ENCODE data around the gene NOVA2.

The NOVA2 gene

GRCh38 chr19:45999653-46000121, 26.0 kb upstream of the NOVA2 start:
- peak; percentile 46 for DNase-seq

GRCh38 chr19:45998834-45999233, 25.2 kb upstream of the NOVA2 start:
- DNase-seq = no peak

- DNase-seq = no peak
These were observed 23.3 kb upstream of the NOVA2 start for GRCh38 chr19:45996933-45997332.

GRCh38 chr19:45995715-45996385, 22.2 kb upstream of the NOVA2 start:
- DNase-seq = no peak

- peak; percentile 99 for DNase-seq
These were observed 21.5 kb upstream of the NOVA2 start, which contains the start of gene CCDC61 for GRCh38 chr19:45994998-45995714. CCDC61 (plus strand) TSS chr19:45995467; CDS start chr19:46003019, 7,552 bp downstream.

- DNase-seq = no peak
These were observed 20.9 kb upstream of the NOVA2 start for GRCh38 chr19:45994456-45994997.

GRCh38 chr19:45990113-45990728, 16.6 kb upstream of the NOVA2 start:
- DNase-seq = no peak

- no peak for DNase-seq
These were observed 11.7 kb upstream of the NOVA2 start for GRCh38 chr19:45985321-45985720.

GRCh38 chr19:45981350-45981749, 7.7 kb upstream of the NOVA2 start:
- no peak for DNase-seq

GRCh38 chr19:45978156-45978555, 4.5 kb upstream of the NOVA2 start:
- DNase-seq = no peak

- DNase-seq = no peak
These were observed 2.5 kb upstream of the NOVA2 start for GRCh38 chr19:45976178-45976577.

- DNase-seq = no peak
These were observed 1.8 kb upstream of the NOVA2 start for GRCh38 chr19:45975306-45976070.

GRCh38 chr19:45972947-45973540, 621 bp downstream of the NOVA2 start:
- no peak for DNase-seq

GRCh38 chr19:45972081-45972946, 1.4 kb downstream of the NOVA2 start:
- no peak for DNase-seq

GRCh38 chr19:45971260-45971902, 2.3 kb downstream of the NOVA2 start:
- no peak for DNase-seq

- no peak for DNase-seq
These were observed 4.0 kb downstream of the NOVA2 start for GRCh38 chr19:45969676-45970075.

GRCh38 chr19:45968626-45969025, 5.0 kb downstream of the NOVA2 start:
- DNase-seq = no peak

- DNase-seq = no peak
These were observed 6.4 kb downstream of the NOVA2 start for GRCh38 chr19:45967246-45967645.

GRCh38 chr19:45962021-45962420, 11.6 kb downstream of the NOVA2 start:
- no peak for DNase-seq

GRCh38 chr19:45960595-45961235, 12.9 kb downstream of the NOVA2 start:
- DNase-seq = peak; percentile 10
